T-helper 1 cell treated with Interleukin-12 subunit alpha and Interleukin-12 subunit beta and Interleukin-4 antibody, amounts not matched to agents 30 ng/mL and 1 ng/mL, for 36 hours (primary cell): ENCODE measurements around the gene SLC11A1. TPM values are rescaled to one million over a fixed set of nuclear protein-coding genes. Genes with fewer than 3 reads are reported as not detected.

ENCODE experiments used
- intact Hi-C: fragments of 100-400 bp; cut with micrococcal nuclease; formaldehyde crosslinking; loops from one replicate; pipeline ENCODE4 v1.15.1; 2024
- total RNA-seq: library from RNA; stranded (reverse); gene quantifications from 2 replicates; pipeline ENCODE4 v1.2.3, GENCODE V29; 2022

SLC11A1 gene
- total RNA-seq, 1 donor from 2014 or later = 0.32 TPM

GRCh38 chr2:218366621-218367414, 15.3 kb upstream of the SLC11A1 start:
- intact Hi-C loops = loop anchor here (2.0 kb wide), 1 partner anchor 30 kb away; no protein-coding TSS in a partner anchor

- intact Hi-C loops = loop anchor here (2.0 kb wide), 1 partner anchor 29 kb away; no protein-coding TSS in a partner anchor
These were observed 14.5 kb upstream of the SLC11A1 start for GRCh38 chr2:218367415-218368149.

GRCh38 chr2:218368150-218368528, 13.9 kb upstream of the SLC11A1 start:
- intact Hi-C loops = no loop called here

- intact Hi-C loops = no loop called here
These were observed 13.4 kb upstream of the SLC11A1 start for GRCh38 chr2:218368621-218369153.

GRCh38 chr2:218369330-218369729, 12.7 kb upstream of the SLC11A1 start:
- intact Hi-C loops = no loop called here

- intact Hi-C loops = no loop called here
These were observed 11.5 kb upstream of the SLC11A1 start for GRCh38 chr2:218370410-218371063.

GRCh38 chr2:218371983-218372350, 10.1 kb upstream of the SLC11A1 start:
- intact Hi-C loops = no loop called here

- intact Hi-C loops = no loop called here
These were observed 7.3 kb upstream of the SLC11A1 start for GRCh38 chr2:218374795-218375194.

- intact Hi-C loops = no loop called here
These were observed 6.9 kb upstream of the SLC11A1 start for GRCh38 chr2:218375212-218375611.

GRCh38 chr2:218378053-218378452, 4.0 kb upstream of the SLC11A1 start:
- intact Hi-C loops = no loop called here

- intact Hi-C loops = no loop called here
These were observed 712 bp downstream of the SLC11A1 start for GRCh38 chr2:218382785-218383184.

- intact Hi-C loops = no loop called here
These were observed 1.9 kb downstream of the SLC11A1 start for GRCh38 chr2:218383892-218384519.

GRCh38 chr2:218384975-218385374, 2.9 kb downstream of the SLC11A1 start:
- intact Hi-C loops = no loop called here

- intact Hi-C loops = no loop called here
These were observed 4.7 kb downstream of the SLC11A1 start for GRCh38 chr2:218386505-218387368.

GRCh38 chr2:218387369-218388194, 5.5 kb downstream of the SLC11A1 start:
- intact Hi-C loops = no loop called here

- intact Hi-C loops = no loop called here
These were observed 7.5 kb downstream of the SLC11A1 start for GRCh38 chr2:218389333-218390150.

GRCh38 chr2:218391202-218391601, 9.1 kb downstream of the SLC11A1 start:
- intact Hi-C loops = no loop called here

GRCh38 chr2:218392459-218392858, 10.4 kb downstream of the SLC11A1 start:
- intact Hi-C loops = no loop called here
